Measurements from ENCODE around the gene ELOVL7.

The ELOVL7 gene

DNA sequence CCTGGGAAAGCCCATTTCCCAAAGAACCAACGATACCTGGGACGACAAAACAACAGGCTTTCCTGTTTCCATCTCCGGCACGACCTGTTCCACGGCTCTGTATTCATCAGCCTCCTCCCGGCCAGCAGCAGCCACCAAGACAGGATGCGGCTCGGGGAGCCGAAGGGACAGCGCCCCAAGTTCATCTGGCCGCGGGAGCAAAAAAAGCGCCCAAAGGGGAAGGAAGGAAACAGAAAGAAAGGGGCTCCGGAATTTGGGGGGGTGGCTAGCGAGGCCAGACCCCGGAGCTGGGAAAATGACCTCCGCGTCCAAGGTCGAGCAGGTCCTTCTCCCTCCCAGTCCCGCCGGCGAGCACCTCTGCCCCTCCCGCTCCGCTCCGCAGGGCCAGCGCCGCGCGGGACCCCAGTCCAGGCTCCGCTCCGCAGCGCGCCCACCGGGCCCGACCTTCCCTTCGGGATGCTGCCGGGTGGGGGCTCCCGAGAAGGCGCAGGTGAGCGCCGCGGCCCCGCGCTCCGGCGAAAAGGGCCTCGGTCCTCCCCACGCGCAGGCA is 608 bp downstream of the ELOVL7 start:
- TF ChIP-seq TAF1 (IDR thresholded peaks at IDR 0.05; ENCODE audit: borderline replicate concordance, insufficient read depth, low read length) (no peak), FOXP2 (optimal IDR thresholded peaks at IDR 0.05; ENCODE audit: borderline replicate concordance, extremely low read depth, extremely low read length, insufficient read depth) (no peak), SIN3A (IDR thresholded peaks at IDR 0.05; ENCODE audit: borderline replicate concordance, insufficient read depth, low read length) (no peak), POLR2AphosphoS5 (IDR thresholded peaks at IDR 0.05; ENCODE audit: low read depth, low read length) (no peak)
- TF ChIP-seq, protein P1, sequence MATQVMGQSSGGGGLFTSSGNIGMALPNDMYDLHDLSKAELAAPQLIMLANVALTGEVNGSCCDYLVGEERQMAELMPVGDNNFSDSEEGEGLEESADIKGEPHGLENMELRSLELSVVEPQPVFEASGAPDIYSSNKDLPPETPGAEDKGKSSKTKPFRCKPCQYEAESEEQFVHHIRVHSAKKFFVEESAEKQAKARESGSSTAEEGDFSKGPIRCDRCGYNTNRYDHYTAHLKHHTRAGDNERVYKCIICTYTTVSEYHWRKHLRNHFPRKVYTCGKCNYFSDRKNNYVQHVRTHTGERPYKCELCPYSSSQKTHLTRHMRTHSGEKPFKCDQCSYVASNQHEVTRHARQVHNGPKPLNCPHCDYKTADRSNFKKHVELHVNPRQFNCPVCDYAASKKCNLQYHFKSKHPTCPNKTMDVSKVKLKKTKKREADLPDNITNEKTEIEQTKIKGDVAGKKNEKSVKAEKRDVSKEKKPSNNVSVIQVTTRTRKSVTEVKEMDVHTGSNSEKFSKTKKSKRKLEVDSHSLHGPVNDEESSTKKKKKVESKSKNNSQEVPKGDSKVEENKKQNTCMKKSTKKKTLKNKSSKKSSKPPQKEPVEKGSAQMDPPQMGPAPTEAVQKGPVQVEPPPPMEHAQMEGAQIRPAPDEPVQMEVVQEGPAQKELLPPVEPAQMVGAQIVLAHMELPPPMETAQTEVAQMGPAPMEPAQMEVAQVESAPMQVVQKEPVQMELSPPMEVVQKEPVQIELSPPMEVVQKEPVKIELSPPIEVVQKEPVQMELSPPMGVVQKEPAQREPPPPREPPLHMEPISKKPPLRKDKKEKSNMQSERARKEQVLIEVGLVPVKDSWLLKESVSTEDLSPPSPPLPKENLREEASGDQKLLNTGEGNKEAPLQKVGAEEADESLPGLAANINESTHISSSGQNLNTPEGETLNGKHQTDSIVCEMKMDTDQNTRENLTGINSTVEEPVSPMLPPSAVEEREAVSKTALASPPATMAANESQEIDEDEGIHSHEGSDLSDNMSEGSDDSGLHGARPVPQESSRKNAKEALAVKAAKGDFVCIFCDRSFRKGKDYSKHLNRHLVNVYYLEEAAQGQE (IDR thresholded peaks at IDR 0.05; ENCODE audit: insufficient read depth in 1 of 2, low read depth in 2 of 2, low read length in 2 of 2) = no peak

DNA sequence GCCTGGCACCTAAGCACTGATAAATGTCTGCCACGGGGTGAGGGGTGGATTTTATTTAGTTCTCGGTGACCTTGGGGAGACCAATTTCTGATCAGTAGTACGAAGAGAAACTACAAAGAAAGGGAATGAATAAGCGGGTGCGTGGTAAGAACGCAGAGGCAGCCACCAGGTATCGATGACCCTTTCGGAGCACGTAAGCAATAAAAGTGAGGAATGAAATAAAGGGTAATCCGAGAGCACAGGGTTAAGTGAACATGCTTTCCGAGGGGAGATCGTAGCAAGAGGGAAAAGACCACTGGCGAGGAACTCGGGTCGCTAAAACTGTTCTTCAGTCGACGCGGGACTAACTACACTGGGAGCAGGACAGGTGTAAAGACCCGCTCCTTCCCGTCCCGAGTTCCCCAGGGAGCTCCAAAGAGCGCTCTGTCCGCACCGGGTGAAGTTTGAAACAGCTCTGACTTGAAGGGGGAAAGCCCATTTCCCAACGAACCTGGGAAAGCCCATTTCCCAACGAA is 1.1 kb downstream of the ELOVL7 start:
- TF ChIP-seq SIN3A (IDR thresholded peaks at IDR 0.05; ENCODE audit: borderline replicate concordance, insufficient read depth, low read length) (no peak), POLR2AphosphoS5 (IDR thresholded peaks at IDR 0.05; ENCODE audit: low read depth, low read length) (no peak)

DNA sequence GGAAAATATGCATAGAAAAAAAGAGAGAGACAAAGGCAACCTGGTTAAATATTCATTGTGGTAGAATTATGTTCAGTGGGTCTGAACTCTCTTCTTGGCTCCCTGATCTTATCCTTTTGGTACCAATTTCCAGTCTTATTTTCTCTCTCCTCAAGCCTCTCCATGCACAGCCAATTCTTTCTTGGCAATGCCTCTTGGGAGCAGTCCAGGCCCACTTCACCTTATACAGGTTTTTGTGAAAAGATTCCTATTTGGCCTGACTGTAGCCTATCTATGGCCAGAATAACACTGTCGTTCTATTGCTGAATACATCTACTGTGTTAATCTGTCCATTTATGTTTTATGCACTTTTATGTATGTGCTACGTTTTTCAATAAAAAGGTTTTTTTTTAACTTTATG is 2.7 kb downstream of the ELOVL7 start:
- TF ChIP-seq, protein P1 (IDR thresholded peaks at IDR 0.05; ENCODE audit: insufficient read depth in 1 of 2, low read depth in 2 of 2, low read length in 2 of 2) = no peak
- TF ChIP-seq SIN3A (IDR thresholded peaks at IDR 0.05; ENCODE audit: borderline replicate concordance, insufficient read depth, low read length) (no peak), FOXP2 (optimal IDR thresholded peaks at IDR 0.05; ENCODE audit: borderline replicate concordance, extremely low read depth, extremely low read length, insufficient read depth) (no peak), TAF1 (IDR thresholded peaks at IDR 0.05; ENCODE audit: borderline replicate concordance, insufficient read depth, low read length) (no peak), POLR2AphosphoS5 (IDR thresholded peaks at IDR 0.05; ENCODE audit: low read depth, low read length) (no peak)

DNA sequence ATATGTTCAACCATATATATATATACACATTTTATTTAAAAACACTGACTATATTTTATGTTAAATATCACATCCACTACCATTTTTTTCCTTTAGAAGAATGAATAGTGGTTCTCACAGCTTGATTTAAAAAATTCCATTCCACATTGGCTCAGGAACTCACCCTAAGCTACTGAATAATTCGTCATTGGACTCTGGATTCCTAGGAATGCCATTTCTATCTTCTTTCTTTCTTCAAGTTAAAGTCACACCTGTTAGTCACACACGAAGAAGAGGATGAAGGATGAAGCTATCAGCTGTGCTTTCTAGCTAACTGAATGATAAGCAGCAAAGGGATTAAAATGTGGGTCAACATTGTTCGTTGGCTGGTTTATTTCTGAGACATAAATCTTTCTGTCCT is 7.9 kb downstream of the ELOVL7 start:
- TF ChIP-seq, protein P1 (IDR thresholded peaks at IDR 0.05; ENCODE audit: insufficient read depth in 1 of 2, low read depth in 2 of 2, low read length in 2 of 2) = no peak
- TF ChIP-seq POLR2AphosphoS5 (IDR thresholded peaks at IDR 0.05; ENCODE audit: low read depth, low read length) = no peak
- TF ChIP-seq SIN3A (IDR thresholded peaks at IDR 0.05; ENCODE audit: borderline replicate concordance, insufficient read depth, low read length) = no peak
- no peak for TF ChIP-seq FOXP2 (optimal IDR thresholded peaks at IDR 0.05; ENCODE audit: borderline replicate concordance, extremely low read depth, extremely low read length, insufficient read depth)
- TF ChIP-seq TAF1 (IDR thresholded peaks at IDR 0.05; ENCODE audit: borderline replicate concordance, insufficient read depth, low read length) = no peak

DNA sequence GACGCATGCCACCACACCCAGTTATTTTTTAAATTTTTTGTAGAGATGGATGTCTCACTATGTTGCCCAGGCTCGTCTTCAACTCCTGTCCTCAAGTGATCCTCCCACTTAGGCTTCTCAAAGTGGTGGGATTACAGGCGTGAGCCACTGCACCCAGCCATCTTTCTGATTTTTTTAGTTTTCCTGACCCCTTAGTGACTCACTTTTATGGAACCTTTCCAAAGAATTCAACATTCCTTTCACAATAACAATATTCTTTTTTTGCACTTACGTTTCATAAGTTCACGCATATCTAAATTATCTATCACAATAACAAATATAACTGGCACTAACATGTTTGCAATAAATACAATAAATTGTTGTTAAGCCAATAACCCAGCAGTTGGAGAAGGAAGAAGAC is 8.5 kb downstream of the ELOVL7 start:
- TF ChIP-seq TAF1 (IDR thresholded peaks at IDR 0.05; ENCODE audit: borderline replicate concordance, insufficient read depth, low read length) (no peak), POLR2AphosphoS5 (IDR thresholded peaks at IDR 0.05; ENCODE audit: low read depth, low read length) (no peak), FOXP2 (optimal IDR thresholded peaks at IDR 0.05; ENCODE audit: borderline replicate concordance, extremely low read depth, extremely low read length, insufficient read depth) (no peak), SIN3A (IDR thresholded peaks at IDR 0.05; ENCODE audit: borderline replicate concordance, insufficient read depth, low read length) (no peak)
- TF ChIP-seq, protein P1 (IDR thresholded peaks at IDR 0.05; ENCODE audit: insufficient read depth in 1 of 2, low read depth in 2 of 2, low read length in 2 of 2) = no peak
